ENCODE data around the gene PCK1. TPM values are rescaled to one million over a fixed set of nuclear protein-coding genes. Genes with fewer than 3 reads are reported as not detected.

The PCK1 gene
- total and polyA plus RNA-seq, 2 of the 8 experiments (the other 6 are each of a cell fraction or from before 2014, with no cell fraction given): not detected

GRCh38 chr20:57611586-57612311 is 50.8 kb downstream of the PCK1 start:
- no peak overlapping the region for H3K18ac ChIP-seq (ENCODE audit: extremely low read depth, low read length)
- H3K79me2 ChIP-seq (ENCODE audit: control insufficient read depth in 1 of 2, insufficient read depth in 2 of 2, low read length in 2 of 2): no peaks in the 10 kb centered on the region
- no peak for FAIRE-seq
- no peak overlapping the region for H2BK20ac ChIP-seq (ENCODE audit: low read length)
- DNase-seq (ENCODE audit: low read depth in 1 of 2, low spot score in 2 of 2): no peak
- H4K20me1 ChIP-seq (replicated peaks in 1 of 2; ENCODE audit: control insufficient read depth in 1 of 2, insufficient read depth in 2 of 2, low read length in 2 of 2): no peaks in the 10 kb centered on the region
- H2AFZ ChIP-seq (ENCODE audit: low read length): no peak overlapping the region
- no peak overlapping the region for H2BK15ac ChIP-seq (ENCODE audit: low read length)
- no peak overlapping the region for H3K4ac ChIP-seq (replicated peaks; ENCODE audit: insufficient read length, low read depth, low read length)
- H4K8ac ChIP-seq (ENCODE audit: extremely low read depth, insufficient read depth, low read length): no peak overlapping the region
- H3K4me3 ChIP-seq (ENCODE audit: extremely low read depth in 1 of 4, insufficient read depth in 2 of 4, low read depth in 3 of 4, low read length in 4 of 4): no peak overlapping the region
- H3K36me3 ChIP-seq (ENCODE audit: control insufficient read depth in 2 of 4, insufficient read depth in 4 of 4, low read length in 3 of 4): no peaks in the 10 kb centered on the region
- no peak overlapping the region for H4K91ac ChIP-seq (replicated peaks; ENCODE audit: insufficient read length, low read length)
- H3K23me2 ChIP-seq (ENCODE audit: low read depth, low read length): no peaks in the 10 kb centered on the region
- no peak overlapping the region for H2BK120ac ChIP-seq (replicated peaks; ENCODE audit: low read depth, low read length)
- POLR2A ChIA-PET (ENCODE audit: partially characterized antibody): no interaction called here
- CTCF ChIA-PET (ENCODE audit: partially characterized antibody): interaction anchor here (0.8 to 3.8 kb wide), 6 partner anchors 10 to 596 kb away, joined by 3 to 23 read pairs (median 4); no protein-coding TSS in a partner anchor
- H3K14ac ChIP-seq (ENCODE audit: insufficient read length): no peak overlapping the region
- no peak overlapping the region for H3K4me2 ChIP-seq (ENCODE audit: insufficient read depth in 1 of 2, low read depth in 2 of 2, low read length in 2 of 2)
- H4K5ac ChIP-seq (ENCODE audit: insufficient read length, low read depth, low read length): no peak overlapping the region
- no peak overlapping the region for H3K23ac ChIP-seq (ENCODE audit: insufficient read length)
- no peak overlapping the region for H2BK5ac ChIP-seq (ENCODE audit: low read depth, low read length)
- TF ChIP-seq HDAC6 (IDR thresholded peaks at IDR 0.05; ENCODE audit: low read depth, low read length) (no peak), RXRA (IDR thresholded peaks at IDR 0.05; ENCODE audit: insufficient read depth, low read depth, low read length) (no peak), EZH2 (IDR thresholded peaks at IDR 0.05; ENCODE audit: low read depth, low read length, severe bottlenecking) (no peak), TAF7 (optimal IDR thresholded peaks at IDR 0.05; ENCODE audit: borderline replicate concordance, low read depth, low read length) (no peak), SP4 (IDR thresholded peaks at IDR 0.05; ENCODE audit: low read length) (no peak), JUN (IDR thresholded peaks at IDR 0.05; ENCODE audit: low read depth, low read length) (no peak), CHD2 (IDR thresholded peaks at IDR 0.05; ENCODE audit: low read length) (no peak), POLR2AphosphoS5 (IDR thresholded peaks at IDR 0.05; ENCODE audit: low read depth, low read length) (no peak)
- 86% methylated on average over 14 of the region's 18 CpGs; no CpG with 5 or more reads in 1 of the 2 experiments for WGBS, 2 experiments (ENCODE audit: extremely low coverage in 1 of 2, insufficient coverage in 1 of 2, insufficient read length in 1 of 2, insufficient replicate concordance in 2 of 2, low coverage in 1 of 2, low lambda C conversion rate in 2 of 2, missing lambda C conversion rate in 1 of 2)
- H3K9ac ChIP-seq (replicated peaks in 1 of 4; ENCODE audit: extremely low read depth in 1 of 4, low read depth in 3 of 4, low read length in 3 of 4): no peak overlapping the region
- no peaks in the 10 kb centered on the region for H3K9me3 ChIP-seq (ENCODE audit: insufficient read depth in 2 of 2, low read depth in 1 of 2, low read length in 1 of 2)
- H3K79me1 ChIP-seq (ENCODE audit: low read depth, low read length): no peaks in the 10 kb centered on the region
- no peak overlapping the region for H2AK5ac ChIP-seq (ENCODE audit: low read depth, low read length)
- H3K56ac ChIP-seq (replicated peaks; ENCODE audit: insufficient read length, low read depth, low read length): no peak overlapping the region
- no peaks in the 10 kb centered on the region for H3K27me3 ChIP-seq (replicated peaks in 1 of 4; ENCODE audit: control insufficient read depth in 3 of 4, extremely low read depth in 1 of 4, insufficient read depth in 3 of 4, low read length in 3 of 4)
- H3K27ac ChIP-seq (ENCODE audit: low read depth, low read length): no peak overlapping the region
- H2BK12ac ChIP-seq (ENCODE audit: low read depth, low read length): no peak overlapping the region
- H3K4me1 ChIP-seq (replicated peaks in 1 of 4; ENCODE audit: control insufficient read depth in 3 of 4, insufficient read depth in 4 of 4, low read length in 3 of 4): peaks cover 0 to 1% (median 0%) of the 10 kb centered on the region in 4 experiments; a peak in 1 of 7 replicates

All from H1 (cell line).